GM18502 (cell line): ENCODE measurements around the gene TASP1.
"Not testable (repeated sequence)": the region's sequence is repeated elsewhere in the genome, so short reads cannot be mapped to it uniquely, and the experiment has no call there.

Source experiments
- ATAC-seq: cut with Tn5 transposase; IDR thresholded peaks from one replicate; pipeline ENCODE4 v1.9.1; 2021; ENCODE audit warnings: mild to moderate bottlenecking; ENCODE audit not compliant: unreplicated experiment, poor library complexity

Gene TASP1

GRCh38 chr20:13358936-13359335 is 279.8 kb downstream of the TASP1 start:
- not testable (repeated sequence) for ATAC-seq

GRCh38 chr20:13357782-13358181 is 280.9 kb downstream of the TASP1 start:
- not testable (repeated sequence) for ATAC-seq

GRCh38 chr20:13356591-13356990 is 282.1 kb downstream of the TASP1 start:
- no peak for ATAC-seq

- ATAC-seq: no peak
These were observed 282.7 kb downstream of the TASP1 start for GRCh38 chr20:13355941-13356486.

GRCh38 chr20:13355411-13355810 is 283.3 kb downstream of the TASP1 start:
- no peak for ATAC-seq

- no peak for ATAC-seq
These were observed 285.3 kb downstream of the TASP1 start for GRCh38 chr20:13353261-13353945.

- no peak for ATAC-seq
These were observed 289.5 kb downstream of the TASP1 start for GRCh38 chr20:13349235-13349604.

- no peak for ATAC-seq
These were observed 290.2 kb downstream of the TASP1 start for GRCh38 chr20:13348311-13349234.

GRCh38 chr20:13344671-13345070 is 294.1 kb downstream of the TASP1 start:
- ATAC-seq: no peak

GRCh38 chr20:13342469-13343242 is 296.1 kb downstream of the TASP1 start:
- ATAC-seq: no peak

- ATAC-seq: no peak
These were observed 296.9 kb downstream of the TASP1 start for GRCh38 chr20:13341737-13342393.

GRCh38 chr20:13340088-13340487 is 298.6 kb downstream of the TASP1 start:
- no peak for ATAC-seq
